GM12878 (cell line): ENCODE results near the gene PRR3. TPM values are rescaled to one million over a fixed set of nuclear protein-coding genes. Genes with fewer than 3 reads are reported as not detected.
A peak's percentile ranks its signal among the peaks of the same experiment; 100 is the strongest.

ENCODE experiments used
- ATF7 ChIP-seq: fragments of 450-650 bp; IDR thresholded peaks from 2 replicates; pipeline ENCODE4 v1.6.1; 2016; ENCODE audit warnings: low read depth, mild to moderate bottlenecking
- BHLHE40 ChIP-seq, 2 experiments: fragments of 450-650 bp in 1 of 2; IDR thresholded peaks; 2 replicates each; pipeline ENCODE4 v1.6.1; 2011 to 2017; ENCODE audit warnings: low read depth in 2 of 2, borderline replicate concordance in 1 of 2, improper control_type of control experiment in 1 of 2, low read length in 1 of 2, mild to moderate bottlenecking in 1 of 2
- BMI1 ChIP-seq: fragments of 450-650 bp; IDR thresholded peaks from 2 replicates; pipeline ENCODE4 v1.6.1; 2016; ENCODE audit warnings: mild to moderate bottlenecking, moderate library complexity, borderline replicate concordance
- CHD1 ChIP-seq: IDR thresholded peaks from 2 replicates; pipeline ENCODE4 v1.6.1; 2012; ENCODE audit warnings: low read depth, low read length, improper control_type of control experiment
- EED ChIP-seq: sonication (generic); IDR thresholded peaks from 2 replicates; pipeline ENCODE4 v1.6.1; 2016; ENCODE audit warnings: antibody characterized with exemption, low read depth
- FOXM1 ChIP-seq: IDR thresholded peaks from 2 replicates; pipeline ENCODE4 v1.6.1; 2012; ENCODE audit warnings: low read depth, mild to moderate bottlenecking, inconsistent platforms, low read length, moderate library complexity
- HDGF ChIP-seq: fragments of 450-650 bp; IDR thresholded peaks from 2 replicates; pipeline ENCODE4 v1.6.1; 2016; ENCODE audit warnings: antibody characterized with exemption
- MTA2 ChIP-seq: fragments of 450-650 bp; IDR thresholded peaks from 2 replicates; pipeline ENCODE4 v1.6.1; 2016; ENCODE audit warnings: low read depth, mild to moderate bottlenecking, moderate library complexity
- NFYB ChIP-seq: IDR thresholded peaks from 2 replicates; pipeline ENCODE4 v1.6.1; 2011; ENCODE audit warnings: low read depth, mild to moderate bottlenecking, low read length, improper control_type of control experiment, moderate library complexity; ENCODE audit not compliant: insufficient read depth
- PAX5 ChIP-seq: IDR thresholded peaks from 2 replicates; pipeline ENCODE4 v1.6.1; 2011; ENCODE audit warnings: low read depth, low read length, borderline replicate concordance
- RB1 ChIP-seq: fragments of 450-650 bp; formaldehyde crosslinking; IDR thresholded peaks from 2 replicates; pipeline ENCODE4 v1.6.1; 2017; ENCODE audit warnings: mild to moderate bottlenecking, borderline replicate concordance
- RCOR1 ChIP-seq: conservative IDR thresholded peaks from 2 replicates; pipeline ENCODE4 v1.6.1; 2012; ENCODE audit warnings: low read depth, low read length, improper control_type of control experiment
- RFX5 ChIP-seq: IDR thresholded peaks from 2 replicates; pipeline ENCODE4 v1.6.1; 2011; ENCODE audit warnings: low read depth, low read length, improper control_type of control experiment
- SMC3 ChIP-seq: IDR thresholded peaks from 2 replicates; pipeline ENCODE4 v1.6.1; 2011; ENCODE audit warnings: low read length, improper control_type of control experiment, borderline replicate concordance
- SRF ChIP-seq, 2 experiments: IDR thresholded peaks; 2 replicates each; pipeline ENCODE4 v1.6.1; 2011; ENCODE audit warnings: low read depth in 2 of 2, low read length in 2 of 2, mild to moderate bottlenecking in 1 of 2, moderate library complexity in 1 of 2
- WRNIP1 ChIP-seq: IDR thresholded peaks from 2 replicates; pipeline ENCODE4 v1.6.1; 2011; ENCODE audit warnings: low read depth, low read length, improper control_type of control experiment, borderline replicate concordance
- YBX1 ChIP-seq: fragments of 450-650 bp; IDR thresholded peaks from 2 replicates; pipeline ENCODE4 v1.6.1; 2016; ENCODE audit warnings: antibody characterized with exemption
- ZNF207 ChIP-seq: fragments of 450-650 bp; IDR thresholded peaks from 2 replicates; pipeline ENCODE4 v1.6.1; 2014; ENCODE audit warnings: antibody characterized with exemption, mild to moderate bottlenecking, borderline replicate concordance
- ZNF384 ChIP-seq: IDR thresholded peaks from 2 replicates; pipeline ENCODE4 v1.6.1; 2012; ENCODE audit warnings: low read depth, mild to moderate bottlenecking, low read length, improper control_type of control experiment, borderline replicate concordance
- ZSCAN29 ChIP-seq: fragments of 450-650 bp; IDR thresholded peaks from 2 replicates; pipeline ENCODE4 v1.6.1; 2017; ENCODE audit warnings: mild to moderate bottlenecking, moderate library complexity
- ZZZ3 ChIP-seq: IDR thresholded peaks from 2 replicates; pipeline ENCODE4 v1.6.1; 2011; ENCODE audit warnings: low read depth; ENCODE audit not compliant: control insufficient read depth, insufficient read length
- polyA plus RNA-seq, 11 experiments: library from polyadenylated mRNA; depleted of rRNA in 4 of 11; unstranded in 6 of 11; stranded (reverse) in 5 of 11; fragments of >200 nt; fragmentation: Nextera tagmentation in 4 of 11; fragmentation: Illumina TruSeq in 1 of 11; extraction: Ambion mirVana in 4 of 11; extraction: Trizol in 1 of 11; gene quantifications; 1 replicate in 1 of 11; 2 replicates in 10 of 11; pipeline versions ENCODE4 v1.2.1 to v1.2.3, GENCODE V29; 2011 to 2016; ENCODE audit warnings: inconsistent platforms in 2 of 11, missing spikeins in 2 of 11, low read depth in 1 of 11
- total RNA-seq, 4 experiments: library from RNA; depleted of rRNA in 3 of 4; stranded (reverse); fragments of >200 nt in 3 of 4; fragmentation: Illumina TruSeq in 1 of 4; extraction: Trizol in 1 of 4; gene quantifications; 2 replicates each; pipeline versions ENCODE4 v1.2.1 to v1.2.3, GENCODE V29; 2013 to 2021
- TF ChIP-seq, protein P1 (sequence below): IDR thresholded peaks from 2 replicates; pipeline ENCODE4 v1.6.1; 2011; ENCODE audit warnings: mild to moderate bottlenecking, low read depth, low read length, moderate library complexity; ENCODE audit not compliant: insufficient replicate concordance
- TF ChIP-seq, protein P2 (sequence below): fragments of 450-650 bp; IDR thresholded peaks from 2 replicates; pipeline ENCODE4 v1.6.1; 2018; ENCODE audit warnings: mild to moderate bottlenecking, low read depth, moderate library complexity; ENCODE audit not compliant: partially characterized antibody
- TF ChIP-seq, protein P3 (sequence below): IDR thresholded peaks from 2 replicates; pipeline ENCODE4 v1.6.1; 2012; ENCODE audit warnings: mild to moderate bottlenecking, low read depth, low read length

Gene PRR3
- total and polyA plus RNA-seq, 10 of the 15 experiments (the other 5 are each of a cell fraction or from before 2014, with no cell fraction given), result 14.0 to 38.2 (median 20.5) TPM

DNA sequence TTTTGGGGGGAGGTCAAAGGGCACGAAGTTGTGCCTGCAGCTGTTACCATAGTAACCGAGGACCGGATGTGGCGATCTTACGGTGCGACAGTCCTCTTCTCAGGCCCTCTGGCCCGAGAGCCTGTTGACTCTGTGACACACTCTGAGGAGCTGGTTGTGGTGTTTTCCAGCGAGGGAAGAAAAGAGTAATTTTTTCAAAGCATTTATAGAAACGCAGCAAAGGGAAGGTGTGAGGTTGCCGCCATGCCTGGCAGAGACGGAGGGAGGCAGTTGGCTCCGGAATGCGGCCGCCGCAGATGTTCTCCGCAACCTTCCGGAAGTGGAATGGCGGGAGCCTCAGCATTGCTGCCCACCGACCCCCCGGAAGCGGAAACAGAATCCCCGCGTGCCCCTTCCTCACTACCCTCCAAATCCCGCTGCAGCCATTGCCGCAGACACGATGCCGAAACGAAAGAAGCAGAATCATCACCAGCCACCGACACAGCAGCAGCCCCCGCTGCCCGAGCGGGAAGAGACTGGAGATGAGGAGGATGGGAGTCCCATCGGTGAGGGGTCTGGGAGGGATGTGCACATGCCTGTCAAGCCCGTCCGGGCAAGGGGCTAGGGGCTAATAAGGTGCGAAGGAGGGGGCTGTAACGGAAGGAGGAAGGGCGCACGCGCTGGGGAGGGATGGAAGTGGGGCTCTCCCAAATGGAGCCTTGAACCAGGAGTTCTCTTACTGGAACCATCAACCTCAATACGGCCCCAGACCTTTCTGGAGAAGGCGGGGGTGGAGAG, at the start of gene PRR3 (continued):
- TF ChIP-seq, protein P1, sequence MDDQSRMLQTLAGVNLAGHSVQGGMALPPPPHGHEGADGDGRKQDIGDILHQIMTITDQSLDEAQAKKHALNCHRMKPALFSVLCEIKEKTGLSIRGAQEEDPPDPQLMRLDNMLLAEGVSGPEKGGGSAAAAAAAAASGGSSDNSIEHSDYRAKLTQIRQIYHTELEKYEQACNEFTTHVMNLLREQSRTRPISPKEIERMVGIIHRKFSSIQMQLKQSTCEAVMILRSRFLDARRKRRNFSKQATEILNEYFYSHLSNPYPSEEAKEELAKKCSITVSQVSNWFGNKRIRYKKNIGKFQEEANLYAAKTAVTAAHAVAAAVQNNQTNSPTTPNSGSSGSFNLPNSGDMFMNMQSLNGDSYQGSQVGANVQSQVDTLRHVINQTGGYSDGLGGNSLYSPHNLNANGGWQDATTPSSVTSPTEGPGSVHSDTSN, result no peak
- TF ChIP-seq CHD1 (0 out of 2 replicates have a peak, but pooled peaks have one; percentile 47), RB1 (peak; percentile 63), NFYB (no peak), RCOR1 (no peak), ZNF384 (no peak), SRF (IDR thresholded peaks at IDR 0.05; ENCODE audit: low read depth in 2 of 2, low read length in 2 of 2) (peak; percentile 1 to 63; a peak in 1 of 4 replicates), WRNIP1 (no peak), RFX5 (peak; percentile 70), HDGF (no peak), SMC3 (no peak), BHLHE40 (IDR thresholded peaks at IDR 0.05; ENCODE audit: borderline replicate concordance in 1 of 2, low read depth in 2 of 2, low read length in 1 of 2) (peak in 1 of 2 experiments; percentile 56; a peak in 2 of 4 replicates), FOXM1 (no peak), ZNF207 (peak; percentile 49; the same call in 1 of the 2 replicates), PAX5 (no peak), YBX1 (no peak), ATF7 (no peak), BMI1 (peak; percentile 100), ZZZ3 (no peak), MTA2 (0 out of 2 replicates have a peak, but pooled peaks have one; percentile 67), EED (0 out of 2 replicates have a peak, but pooled peaks have one; percentile 34), ZSCAN29 (no peak)
- TF ChIP-seq, protein P2, sequence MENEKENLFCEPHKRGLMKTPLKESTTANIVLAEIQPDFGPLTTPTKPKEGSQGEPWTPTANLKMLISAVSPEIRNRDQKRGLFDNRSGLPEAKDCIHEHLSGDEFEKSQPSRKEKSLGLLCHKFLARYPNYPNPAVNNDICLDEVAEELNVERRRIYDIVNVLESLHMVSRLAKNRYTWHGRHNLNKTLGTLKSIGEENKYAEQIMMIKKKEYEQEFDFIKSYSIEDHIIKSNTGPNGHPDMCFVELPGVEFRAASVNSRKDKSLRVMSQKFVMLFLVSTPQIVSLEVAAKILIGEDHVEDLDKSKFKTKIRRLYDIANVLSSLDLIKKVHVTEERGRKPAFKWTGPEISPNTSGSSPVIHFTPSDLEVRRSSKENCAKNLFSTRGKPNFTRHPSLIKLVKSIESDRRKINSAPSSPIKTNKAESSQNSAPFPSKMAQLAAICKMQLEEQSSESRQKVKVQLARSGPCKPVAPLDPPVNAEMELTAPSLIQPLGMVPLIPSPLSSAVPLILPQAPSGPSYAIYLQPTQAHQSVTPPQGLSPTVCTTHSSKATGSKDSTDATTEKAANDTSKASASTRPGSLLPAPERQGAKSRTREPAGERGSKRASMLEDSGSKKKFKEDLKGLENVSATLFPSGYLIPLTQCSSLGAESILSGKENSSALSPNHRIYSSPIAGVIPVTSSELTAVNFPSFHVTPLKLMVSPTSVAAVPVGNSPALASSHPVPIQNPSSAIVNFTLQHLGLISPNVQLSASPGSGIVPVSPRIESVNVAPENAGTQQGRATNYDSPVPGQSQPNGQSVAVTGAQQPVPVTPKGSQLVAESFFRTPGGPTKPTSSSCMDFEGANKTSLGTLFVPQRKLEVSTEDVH, result peak; percentile 96
- TF ChIP-seq, protein P3, sequence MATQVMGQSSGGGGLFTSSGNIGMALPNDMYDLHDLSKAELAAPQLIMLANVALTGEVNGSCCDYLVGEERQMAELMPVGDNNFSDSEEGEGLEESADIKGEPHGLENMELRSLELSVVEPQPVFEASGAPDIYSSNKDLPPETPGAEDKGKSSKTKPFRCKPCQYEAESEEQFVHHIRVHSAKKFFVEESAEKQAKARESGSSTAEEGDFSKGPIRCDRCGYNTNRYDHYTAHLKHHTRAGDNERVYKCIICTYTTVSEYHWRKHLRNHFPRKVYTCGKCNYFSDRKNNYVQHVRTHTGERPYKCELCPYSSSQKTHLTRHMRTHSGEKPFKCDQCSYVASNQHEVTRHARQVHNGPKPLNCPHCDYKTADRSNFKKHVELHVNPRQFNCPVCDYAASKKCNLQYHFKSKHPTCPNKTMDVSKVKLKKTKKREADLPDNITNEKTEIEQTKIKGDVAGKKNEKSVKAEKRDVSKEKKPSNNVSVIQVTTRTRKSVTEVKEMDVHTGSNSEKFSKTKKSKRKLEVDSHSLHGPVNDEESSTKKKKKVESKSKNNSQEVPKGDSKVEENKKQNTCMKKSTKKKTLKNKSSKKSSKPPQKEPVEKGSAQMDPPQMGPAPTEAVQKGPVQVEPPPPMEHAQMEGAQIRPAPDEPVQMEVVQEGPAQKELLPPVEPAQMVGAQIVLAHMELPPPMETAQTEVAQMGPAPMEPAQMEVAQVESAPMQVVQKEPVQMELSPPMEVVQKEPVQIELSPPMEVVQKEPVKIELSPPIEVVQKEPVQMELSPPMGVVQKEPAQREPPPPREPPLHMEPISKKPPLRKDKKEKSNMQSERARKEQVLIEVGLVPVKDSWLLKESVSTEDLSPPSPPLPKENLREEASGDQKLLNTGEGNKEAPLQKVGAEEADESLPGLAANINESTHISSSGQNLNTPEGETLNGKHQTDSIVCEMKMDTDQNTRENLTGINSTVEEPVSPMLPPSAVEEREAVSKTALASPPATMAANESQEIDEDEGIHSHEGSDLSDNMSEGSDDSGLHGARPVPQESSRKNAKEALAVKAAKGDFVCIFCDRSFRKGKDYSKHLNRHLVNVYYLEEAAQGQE, result no peak
